ENCODE measurements around the gene PGK2. TPM values are rescaled to one million over a fixed set of nuclear protein-coding genes. Genes with fewer than 3 reads are reported as not detected.
A peak's percentile ranks its signal among the peaks of the same experiment; 100 is the strongest.

The PGK2 gene
- under 1 TPM in 1 of 4 donors, not detected in 3; 0.31 TPM for polyA plus RNA-seq
- long read RNA-seq, donor 1, partial matches to known transcripts = 115 of 290 reads
- long read RNA-seq, donor 1, other reads (novel, unspliced or antisense) = 175 of 290 reads
- long read RNA-seq, donor 2 = 0 reads
- long read RNA-seq, donor 3, partial matches to known transcripts = 85 of 150 reads
- long read RNA-seq, donor 3, other reads (novel, unspliced or antisense) = 65 of 150 reads
- long read RNA-seq, donor 4 = 0 reads
- long read RNA-seq, donor 5, partial matches to known transcripts = 33 of 33 reads
- long read RNA-seq, donor 5, other reads (novel, unspliced or antisense) = 0 of 33 reads
- long read RNA-seq, donor 6, partial matches to known transcripts = 63 of 120 reads
- long read RNA-seq, donor 6, other reads (novel, unspliced or antisense) = 57 of 120 reads
- long read RNA-seq, donor 7 = 0 reads
- long read RNA-seq, donor 8 = 0 reads
- long read RNA-seq, donor 9, partial matches to known transcripts = 28 of 34 reads
- long read RNA-seq, donor 9, other reads (novel, unspliced or antisense) = 6 of 34 reads
- long read RNA-seq, donor 10, partial matches to known transcripts = 11 of 11 reads
- long read RNA-seq, donor 10, other reads (novel, unspliced or antisense) = 0 of 11 reads

GRCh38 chr6:49787176-49787575 is at the start of gene PGK2:
PGK2 (minus strand) TSS chr6:49787285; CDS start chr6:49787187, 98 bp downstream.
- FAIRE-seq = no peak
- DNase-seq = no peak
- H3K36me3 ChIP-seq (ENCODE audit: control insufficient read depth in 3 of 3, insufficient read depth in 2 of 3, low read depth in 1 of 3, low read length in 3 of 3) = no peaks in the 10 kb centered on the region
- H3K4me1 ChIP-seq (ENCODE audit: control insufficient read depth in 3 of 3, insufficient read depth in 2 of 3, low read depth in 1 of 3, low read length in 2 of 3) = no peaks in the 10 kb centered on the region
- H3K27ac ChIP-seq (ENCODE audit: low read depth in 1 of 3, low read length in 2 of 3) = no peak within 1 kb of the TSS
- H3K9me3 ChIP-seq (ENCODE audit: control insufficient read depth in 2 of 2, insufficient read depth in 1 of 2, low read depth in 1 of 2, low read length in 1 of 2) = no peaks in the 10 kb centered on the region
- WGBS, 3 donors = 81 to 84% (median 81%) methylated on average over 8 of the region's 8 CpGs
- no peak within 1 kb of the TSS for H3K4me3 ChIP-seq (ENCODE audit: low read depth in 1 of 3, low read length in 3 of 3)
- H3K27me3 ChIP-seq (ENCODE audit: control insufficient read depth in 3 of 3, insufficient read depth in 3 of 3, low read length in 3 of 3) = no peaks in the 10 kb centered on the region

GRCh38 chr6:49835140-49835539 is 48.1 kb upstream of the PGK2 start:
- no peak overlapping the region for H3K27ac ChIP-seq (ENCODE audit: low read depth in 1 of 3, low read length in 2 of 3)
- no peak for DNase-seq
- no peak for FAIRE-seq
- no peaks in the 10 kb centered on the region for H3K9me3 ChIP-seq (ENCODE audit: control insufficient read depth in 2 of 2, insufficient read depth in 1 of 2, low read depth in 1 of 2, low read length in 1 of 2)
- H3K36me3 ChIP-seq (ENCODE audit: control insufficient read depth in 3 of 3, insufficient read depth in 2 of 3, low read depth in 1 of 3, low read length in 3 of 3) = no peaks in the 10 kb centered on the region
- 81 to 90% (median 87%) methylated on average over 3 of the region's 3 CpGs for WGBS, 3 donors
- H3K27me3 ChIP-seq (ENCODE audit: control insufficient read depth in 3 of 3, insufficient read depth in 3 of 3, low read length in 3 of 3) = no peaks in the 10 kb centered on the region
- H3K4me3 ChIP-seq (ENCODE audit: low read depth in 1 of 3, low read length in 3 of 3) = no peak overlapping the region
- H3K4me1 ChIP-seq (ENCODE audit: control insufficient read depth in 3 of 3, insufficient read depth in 2 of 3, low read depth in 1 of 3, low read length in 2 of 3) = no peaks in the 10 kb centered on the region

- no peaks in the 10 kb centered on the region for H3K36me3 ChIP-seq (ENCODE audit: control insufficient read depth in 3 of 3, insufficient read depth in 2 of 3, low read depth in 1 of 3, low read length in 3 of 3)
- WGBS, 3 donors = 61 to 84% (median 78%) methylated on average over 1 of the region's 1 CpG
- no peak for FAIRE-seq
Observed at GRCh38 chr6:49833386-49833785, 46.3 kb upstream of the PGK2 start.

GRCh38 chr6:49826743-49827406 is 39.8 kb upstream of the PGK2 start:
- peak; percentile 56 to 60 for DNase-seq
- 20 to 28% (median 21%) methylated on average over 5 of the region's 5 CpGs for WGBS, 3 donors
- Histone ChIP-seq H3K9me3 (ENCODE audit: control insufficient read depth in 2 of 2, insufficient read depth in 1 of 2, low read depth in 1 of 2, low read length in 1 of 2) (no peaks in the 10 kb centered on the region), H3K27me3 (ENCODE audit: control insufficient read depth in 3 of 3, insufficient read depth in 3 of 3, low read length in 3 of 3) (no peaks in the 10 kb centered on the region), H3K36me3 (ENCODE audit: control insufficient read depth in 3 of 3, insufficient read depth in 2 of 3, low read depth in 1 of 3, low read length in 3 of 3) (no peaks in the 10 kb centered on the region), H3K4me1 (ENCODE audit: control insufficient read depth in 3 of 3, insufficient read depth in 2 of 3, low read depth in 1 of 3, low read length in 2 of 3) (no peaks in the 10 kb centered on the region), H3K27ac (ENCODE audit: low read depth in 1 of 3, low read length in 2 of 3) (peak overlapping the region in 1 of 3 donors; percentile 50), H3K4me3 (ENCODE audit: low read depth in 1 of 3, low read length in 3 of 3) (no peak overlapping the region)
- FAIRE-seq = no peak

More at GRCh38 chr6:49833386-49833785, 46.3 kb upstream of the PGK2 start:
- DNase-seq = no peak
- no peak overlapping the region for H3K27ac ChIP-seq (ENCODE audit: low read depth in 1 of 3, low read length in 2 of 3)
- H3K27me3 ChIP-seq (ENCODE audit: control insufficient read depth in 3 of 3, insufficient read depth in 3 of 3, low read length in 3 of 3) = no peaks in the 10 kb centered on the region
- H3K4me3 ChIP-seq (ENCODE audit: low read depth in 1 of 3, low read length in 3 of 3) = no peak overlapping the region
- no peaks in the 10 kb centered on the region for H3K4me1 ChIP-seq (ENCODE audit: control insufficient read depth in 3 of 3, insufficient read depth in 2 of 3, low read depth in 1 of 3, low read length in 2 of 3)
- no peaks in the 10 kb centered on the region for H3K9me3 ChIP-seq (ENCODE audit: control insufficient read depth in 2 of 2, insufficient read depth in 1 of 2, low read depth in 1 of 2, low read length in 1 of 2)

- Histone ChIP-seq H3K27me3 (ENCODE audit: control insufficient read depth in 3 of 3, insufficient read depth in 3 of 3, low read length in 3 of 3) (no peaks in the 10 kb centered on the region), H3K4me3 (ENCODE audit: low read depth in 1 of 3, low read length in 3 of 3) (no peak overlapping the region), H3K9me3 (ENCODE audit: control insufficient read depth in 2 of 2, insufficient read depth in 1 of 2, low read depth in 1 of 2, low read length in 1 of 2) (no peaks in the 10 kb centered on the region), H3K27ac (ENCODE audit: low read depth in 1 of 3, low read length in 2 of 3) (no peak overlapping the region), H3K36me3 (ENCODE audit: control insufficient read depth in 3 of 3, insufficient read depth in 2 of 3, low read depth in 1 of 3, low read length in 3 of 3) (no peaks in the 10 kb centered on the region), H3K4me1 (ENCODE audit: control insufficient read depth in 3 of 3, insufficient read depth in 2 of 3, low read depth in 1 of 3, low read length in 2 of 3) (no peaks in the 10 kb centered on the region)
- 24 to 66% (median 37%) methylated on average over 2 of the region's 2 CpGs for WGBS, 3 donors
- FAIRE-seq = no peak
- DNase-seq = no peak
Observed at GRCh38 chr6:49815166-49815565, 28.1 kb upstream of the PGK2 start.

GRCh38 chr6:49813248-49813647 is 26.2 kb upstream of the PGK2 start:
- DNase-seq (no peak), FAIRE-seq (no peak)
- 72 to 78% (median 74%) methylated on average over 2 of the region's 2 CpGs for WGBS, 3 donors
- H3K36me3 ChIP-seq (ENCODE audit: control insufficient read depth in 3 of 3, insufficient read depth in 2 of 3, low read depth in 1 of 3, low read length in 3 of 3) = no peaks in the 10 kb centered on the region
- no peaks in the 10 kb centered on the region for H3K9me3 ChIP-seq (ENCODE audit: control insufficient read depth in 2 of 2, insufficient read depth in 1 of 2, low read depth in 1 of 2, low read length in 1 of 2)
- no peaks in the 10 kb centered on the region for H3K27me3 ChIP-seq (ENCODE audit: control insufficient read depth in 3 of 3, insufficient read depth in 3 of 3, low read length in 3 of 3)
- no peaks in the 10 kb centered on the region for H3K4me1 ChIP-seq (ENCODE audit: control insufficient read depth in 3 of 3, insufficient read depth in 2 of 3, low read depth in 1 of 3, low read length in 2 of 3)
- no peak overlapping the region for H3K4me3 ChIP-seq (ENCODE audit: low read depth in 1 of 3, low read length in 3 of 3)
- H3K27ac ChIP-seq (ENCODE audit: low read depth in 1 of 3, low read length in 2 of 3) = no peak overlapping the region

GRCh38 chr6:49806145-49806544 is 19.1 kb upstream of the PGK2 start:
- Histone ChIP-seq H3K4me3 (ENCODE audit: low read depth in 1 of 3, low read length in 3 of 3) (no peak overlapping the region), H3K27me3 (ENCODE audit: control insufficient read depth in 3 of 3, insufficient read depth in 3 of 3, low read length in 3 of 3) (no peaks in the 10 kb centered on the region), H3K9me3 (ENCODE audit: control insufficient read depth in 2 of 2, insufficient read depth in 1 of 2, low read depth in 1 of 2, low read length in 1 of 2) (peaks cover 0 to 6% of the 10 kb centered on the region in 2 donors), H3K4me1 (ENCODE audit: control insufficient read depth in 3 of 3, insufficient read depth in 2 of 3, low read depth in 1 of 3, low read length in 2 of 3) (no peaks in the 10 kb centered on the region), H3K36me3 (ENCODE audit: control insufficient read depth in 3 of 3, insufficient read depth in 2 of 3, low read depth in 1 of 3, low read length in 3 of 3) (peaks cover 0 to 14% (median 0%) of the 10 kb centered on the region in 3 donors), H3K27ac (ENCODE audit: low read depth in 1 of 3, low read length in 2 of 3) (no peak overlapping the region)
- FAIRE-seq (no peak), DNase-seq (no peak)
- 83 to 90% (median 89%) methylated on average over 4 of the region's 4 CpGs for WGBS, 3 donors

GRCh38 chr6:49805246-49805645 is 18.2 kb upstream of the PGK2 start:
- WGBS, 3 donors = 56 to 61% (median 58%) methylated on average over 3 of the region's 3 CpGs
- DNase-seq = no peak

More at GRCh38 chr6:49805246-49805645, 18.2 kb upstream of the PGK2 start:
- Histone ChIP-seq H3K4me3 (ENCODE audit: low read depth in 1 of 3, low read length in 3 of 3) (no peak overlapping the region), H3K27me3 (ENCODE audit: control insufficient read depth in 3 of 3, insufficient read depth in 3 of 3, low read length in 3 of 3) (no peaks in the 10 kb centered on the region), H3K36me3 (ENCODE audit: control insufficient read depth in 3 of 3, insufficient read depth in 2 of 3, low read depth in 1 of 3, low read length in 3 of 3) (peaks cover 0 to 14% (median 0%) of the 10 kb centered on the region in 3 donors), H3K4me1 (ENCODE audit: control insufficient read depth in 3 of 3, insufficient read depth in 2 of 3, low read depth in 1 of 3, low read length in 2 of 3) (no peaks in the 10 kb centered on the region), H3K27ac (ENCODE audit: low read depth in 1 of 3, low read length in 2 of 3) (no peak overlapping the region), H3K9me3 (ENCODE audit: control insufficient read depth in 2 of 2, insufficient read depth in 1 of 2, low read depth in 1 of 2, low read length in 1 of 2) (peaks cover 0 to 6% of the 10 kb centered on the region in 2 donors)
- no peak for FAIRE-seq

Data from small intestine (tissue), 16 donors.